Natural killer cell (primary cell): ENCODE data around the gene TACC2. TPM values are rescaled to one million over a fixed set of nuclear protein-coding genes. Genes with fewer than 3 reads are reported as not detected.
A peak's percentile ranks its signal among the peaks of the same experiment; 100 is the strongest.

Experiments used
- ATAC-seq, 3 donors: fragments of 150-1000 bp in 2 of 3; fragments of 200-7000 bp in 1 of 3; cut with Tn5 transposase; 1 replicate in 1 of 3; 2 replicates in 2 of 3; pipeline ENCODE4 v1.10.0; 2021; ENCODE audit warnings: mild to moderate bottlenecking in 2 of 3, moderate library complexity in 2 of 3
- DNase-seq, 2 donors: peaks; one replicate each; pipeline versions ENCODE4 v3.0.0 to v3.0.0-alpha.2; 2013 to 2021; ENCODE audit warnings: mixed read lengths in 1 of 2
- H3K27ac ChIP-seq: one replicate; pipeline ENCODE4 v1.5.1; 2013; ENCODE audit warnings: mild to moderate bottlenecking, low read length
- H3K27me3 ChIP-seq: one replicate; pipeline ENCODE4 v1.6.1; 2013; ENCODE audit warnings: low read length; ENCODE audit not compliant: control insufficient read depth, insufficient read depth
- H3K36me3 ChIP-seq: one replicate; pipeline ENCODE4 v1.6.1; 2013; ENCODE audit warnings: low read length; ENCODE audit not compliant: control insufficient read depth, insufficient read depth
- H3K4me1 ChIP-seq: one replicate; pipeline ENCODE4 v1.6.1; 2013; ENCODE audit warnings: low read length; ENCODE audit not compliant: control insufficient read depth, insufficient read depth
- H3K4me3 ChIP-seq: one replicate; pipeline ENCODE4 v1.5.1; 2013; ENCODE audit warnings: low read length
- H3K9me3 ChIP-seq: one replicate; pipeline ENCODE4 v1.6.1; 2013; ENCODE audit warnings: low read length; ENCODE audit not compliant: control insufficient read depth, insufficient read depth
- H3K27ac Mint-ChIP-seq, 2 donors: one replicate each; pipeline ENCODE4 v1.8.0; 2022; ENCODE audit warnings: mild to moderate bottlenecking in 2 of 2, mixed read lengths in 2 of 2, moderate library complexity in 1 of 2
- H3K27me3 Mint-ChIP-seq, 2 donors: one replicate each; pipeline ENCODE4 v1.8.0; 2022; ENCODE audit warnings: low read depth in 2 of 2, mixed read lengths in 2 of 2
- H3K36me3 Mint-ChIP-seq: one replicate; pipeline ENCODE4 v1.8.0; 2022; ENCODE audit warnings: mixed read lengths
- H3K4me1 Mint-ChIP-seq, 2 donors: one replicate each; pipeline ENCODE4 v1.8.0; 2022; ENCODE audit warnings: mixed read lengths in 2 of 2
- H3K4me3 Mint-ChIP-seq: one replicate; pipeline ENCODE4 v1.8.0; 2022; ENCODE audit warnings: mild to moderate bottlenecking, moderate library complexity, mixed read lengths
- H3K9me3 Mint-ChIP-seq, 2 donors: one replicate each; pipeline ENCODE4 v1.8.0; 2022; ENCODE audit warnings: mixed read lengths in 2 of 2
- WGBS: methylation state at CpG from one replicate; pipeline ENCODE4 v1.1.7; 2013; ENCODE audit warnings: missing lambda C conversion rate; ENCODE audit not compliant: insufficient coverage; 5-methylcytosine and 5-hydroxymethylcytosine counted together
- intact Hi-C: fragments of 100-400 bp; cut with micrococcal nuclease; formaldehyde crosslinking; loops from one replicate; pipeline ENCODE4 v1.14.2; 2022
- total RNA-seq, 4 donors: library from RNA; stranded (reverse); fragments of 120-200 nt in 1 of 4; gene quantifications; one replicate each; pipeline versions ENCODE4 v1.2.3 to v1.2.4, GENCODE V29; 2013 to 2022
- TF ChIP-seq, protein P1 (sequence below): fragments of 200-600 bp; IDR thresholded peaks from one replicate; pipeline ENCODE4 v1.8.0; 2022; ENCODE audit warnings: antibody characterized with exemption

The TACC2 gene
- total RNA-seq, 3 donors from 2014 or later (not counting 1 experiment from before 2014, with no cell fraction given) = not detected

DNA sequence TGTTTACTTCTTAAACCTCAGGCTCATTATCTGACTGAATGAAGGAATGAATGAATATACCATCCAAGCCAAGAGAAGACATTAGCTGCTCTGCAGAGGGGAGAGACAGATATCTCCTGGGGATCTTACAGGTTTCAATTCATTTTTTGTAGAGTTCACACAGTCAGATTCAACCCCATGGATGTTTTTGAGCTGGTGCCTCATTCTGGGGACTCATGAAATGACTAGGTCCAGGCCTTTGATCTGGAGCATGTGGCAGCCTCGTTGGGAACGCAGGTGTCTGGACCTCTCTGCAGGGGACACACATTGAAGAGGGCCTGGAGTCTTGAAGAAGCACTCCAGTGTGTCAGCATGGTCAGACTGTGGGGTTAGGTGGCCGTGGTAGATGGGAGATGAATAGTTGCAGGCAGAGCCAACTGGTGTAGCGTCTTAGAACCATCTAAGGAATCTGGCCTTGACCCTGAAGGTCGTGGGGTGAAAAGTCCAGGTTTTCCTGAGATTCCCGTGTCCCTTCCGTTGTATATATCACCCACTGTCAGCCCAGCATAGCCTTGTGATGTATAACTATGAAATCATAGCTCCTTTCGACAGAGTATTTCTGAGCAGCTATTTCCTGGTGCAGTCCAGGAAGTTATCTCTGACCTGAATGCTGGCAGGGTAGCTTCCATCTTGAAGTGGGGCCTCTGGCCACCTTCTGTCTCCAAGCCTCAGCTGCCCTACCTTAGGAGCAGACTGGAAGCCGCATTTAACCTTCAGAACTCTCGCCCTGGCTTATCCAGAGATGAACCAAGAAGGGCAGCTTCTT lies 304.4 kb downstream of the TACC2 start:
- no peak overlapping the region for H3K27ac Mint-ChIP-seq
- no peaks in the 10 kb centered on the region for H3K9me3 Mint-ChIP-seq
- no peaks in the 10 kb centered on the region for H3K36me3 Mint-ChIP-seq
- Histone ChIP-seq H3K27me3 (no peaks in the 10 kb centered on the region), H3K4me3 (no peak overlapping the region), H3K27ac (no peak overlapping the region), H3K4me1 (peaks cover 10% of the 10 kb centered on the region), H3K36me3 (no peaks in the 10 kb centered on the region), H3K9me3 (no peaks in the 10 kb centered on the region)
- ATAC-seq = no peak
- TF ChIP-seq, protein P1, sequence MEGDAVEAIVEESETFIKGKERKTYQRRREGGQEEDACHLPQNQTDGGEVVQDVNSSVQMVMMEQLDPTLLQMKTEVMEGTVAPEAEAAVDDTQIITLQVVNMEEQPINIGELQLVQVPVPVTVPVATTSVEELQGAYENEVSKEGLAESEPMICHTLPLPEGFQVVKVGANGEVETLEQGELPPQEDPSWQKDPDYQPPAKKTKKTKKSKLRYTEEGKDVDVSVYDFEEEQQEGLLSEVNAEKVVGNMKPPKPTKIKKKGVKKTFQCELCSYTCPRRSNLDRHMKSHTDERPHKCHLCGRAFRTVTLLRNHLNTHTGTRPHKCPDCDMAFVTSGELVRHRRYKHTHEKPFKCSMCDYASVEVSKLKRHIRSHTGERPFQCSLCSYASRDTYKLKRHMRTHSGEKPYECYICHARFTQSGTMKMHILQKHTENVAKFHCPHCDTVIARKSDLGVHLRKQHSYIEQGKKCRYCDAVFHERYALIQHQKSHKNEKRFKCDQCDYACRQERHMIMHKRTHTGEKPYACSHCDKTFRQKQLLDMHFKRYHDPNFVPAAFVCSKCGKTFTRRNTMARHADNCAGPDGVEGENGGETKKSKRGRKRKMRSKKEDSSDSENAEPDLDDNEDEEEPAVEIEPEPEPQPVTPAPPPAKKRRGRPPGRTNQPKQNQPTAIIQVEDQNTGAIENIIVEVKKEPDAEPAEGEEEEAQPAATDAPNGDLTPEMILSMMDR = no peak
- no peak overlapping the region for H3K4me3 Mint-ChIP-seq
- H3K27me3 Mint-ChIP-seq = peaks cover 0 to 6% of the 10 kb centered on the region in 2 donors
- 86% methylated on average over 10 of the region's 10 CpGs for WGBS
- DNase-seq = no peak
- intact Hi-C loops = no loop called here
- peaks cover 13 to 15% of the 10 kb centered on the region in 2 donors for H3K4me1 Mint-ChIP-seq

DNA sequence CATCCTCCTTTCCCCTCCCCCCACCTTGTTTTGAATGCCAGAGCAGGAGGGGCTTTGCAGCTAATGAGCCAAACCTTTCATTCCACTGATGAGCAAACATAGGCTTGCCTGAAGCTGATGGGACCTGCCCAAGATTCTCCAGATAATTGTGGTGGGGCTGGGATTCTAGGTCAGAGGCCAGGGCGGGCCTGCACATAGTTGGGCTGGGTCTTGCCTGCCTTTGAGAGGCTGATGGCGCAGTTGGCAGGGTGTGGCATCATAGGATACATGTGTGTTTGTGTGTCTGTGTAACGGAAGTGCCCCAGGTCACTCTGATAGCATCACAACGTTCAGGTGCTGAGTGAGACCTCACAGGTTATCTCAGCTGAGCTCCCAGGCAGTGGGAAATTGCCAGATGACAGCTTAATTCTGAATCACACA lies 305.0 kb downstream of the TACC2 start:
- H3K4me1 Mint-ChIP-seq = peaks cover 18 to 20% of the 10 kb centered on the region in 2 donors
- H3K9me3 Mint-ChIP-seq = no peaks in the 10 kb centered on the region
- ATAC-seq = no peak
- no peak for DNase-seq
- TF ChIP-seq, protein P1 = no peak
- intact Hi-C loops = no loop called here
- Histone ChIP-seq H3K27me3 (no peaks in the 10 kb centered on the region), H3K4me1 (peaks cover 14% of the 10 kb centered on the region), H3K36me3 (no peaks in the 10 kb centered on the region), H3K9me3 (no peaks in the 10 kb centered on the region), H3K4me3 (no peak overlapping the region), H3K27ac (no peak overlapping the region)
- WGBS = 88% methylated on average over 4 of the region's 4 CpGs
- H3K4me3 Mint-ChIP-seq = no peak overlapping the region
- H3K36me3 Mint-ChIP-seq = no peaks in the 10 kb centered on the region
- H3K27ac Mint-ChIP-seq = no peak overlapping the region
- H3K27me3 Mint-ChIP-seq = peaks cover 0 to 6% of the 10 kb centered on the region in 2 donors

DNA sequence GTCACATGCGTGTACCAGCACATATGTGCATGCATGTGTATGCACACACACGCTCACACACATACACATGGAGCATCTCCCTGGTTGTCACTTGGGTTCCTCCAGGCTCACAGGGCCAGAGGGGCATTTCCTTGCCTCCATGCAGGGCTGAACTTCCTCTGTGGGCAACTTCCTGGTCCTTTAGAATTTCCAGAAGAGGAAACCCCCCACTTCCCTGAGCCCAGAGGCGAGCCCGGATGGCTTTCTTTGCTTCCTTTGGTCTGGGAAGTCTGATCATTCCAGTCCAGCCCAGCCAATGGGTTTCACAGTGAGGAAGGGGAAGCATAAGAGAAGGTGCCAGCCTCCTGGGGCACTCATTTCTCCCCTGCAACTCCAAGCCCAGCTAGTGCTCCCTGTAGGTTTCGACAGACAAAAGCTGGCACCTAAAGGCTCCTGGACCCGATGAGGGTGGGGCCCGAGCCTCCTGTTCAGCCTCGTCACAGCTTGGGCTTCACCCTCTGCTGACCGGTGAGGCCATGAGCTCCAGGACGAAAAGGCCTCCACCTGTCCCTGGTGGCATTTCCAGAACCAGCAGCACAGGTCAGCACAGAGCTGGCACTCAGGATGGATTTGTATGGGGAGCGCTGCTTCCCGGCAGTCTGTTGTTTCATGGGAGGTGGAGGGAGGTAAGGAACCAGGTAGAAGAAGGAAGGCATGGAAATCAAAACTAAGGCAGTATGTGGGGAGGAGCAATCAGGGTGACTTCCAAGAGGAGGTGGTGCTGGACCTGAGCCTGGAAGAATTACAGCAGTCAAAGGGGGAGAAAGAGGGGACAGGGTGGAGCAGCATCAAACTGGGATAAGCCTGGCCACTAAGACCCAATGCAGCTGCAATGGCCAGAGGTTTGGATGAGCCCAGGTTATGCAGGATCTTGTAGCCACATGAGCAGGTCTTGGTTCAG lies 305.8 kb downstream of the TACC2 start:
- Mint-ChIP-seq H3K36me3 (no peaks in the 10 kb centered on the region), H3K27ac (peak overlapping the region in 1 of 2 donors; percentile 27)
- intact Hi-C loops = no loop called here

More for the DNA sequence above, 305.8 kb downstream of the TACC2 start:
- WGBS = 93% methylated on average over 12 of the region's 12 CpGs
- Mint-ChIP-seq H3K9me3 (no peaks in the 10 kb centered on the region), H3K4me1 (peaks cover 18 to 21% of the 10 kb centered on the region in 2 donors), H3K27me3 (peaks cover 4 to 11% of the 10 kb centered on the region in 2 donors), H3K4me3 (no peak overlapping the region)
- Histone ChIP-seq H3K27ac (no peak overlapping the region), H3K9me3 (no peaks in the 10 kb centered on the region), H3K4me1 (peaks cover 17% of the 10 kb centered on the region), H3K36me3 (no peaks in the 10 kb centered on the region), H3K4me3 (no peak overlapping the region), H3K27me3 (no peaks in the 10 kb centered on the region)
- DNase-seq (no peak), ATAC-seq (no peak)
- TF ChIP-seq, protein P1 = no peak
